Hematopoietic multipotent progenitor cell treated with erythropoietin and hydrocortisone succinate and interleukin-3 and kit ligand, for 6 days (in vitro differentiated cells): Measurements from ENCODE around the gene VEGFD.
A peak's percentile ranks its signal among the peaks of the same experiment; 100 is the strongest.
"Not testable (repeated sequence)": the region's sequence is repeated elsewhere in the genome, so short reads cannot be mapped to it uniquely, and the experiment has no call there.

Experiments
- DNase-seq: peaks from one replicate; pipeline ENCODE4 v3.0.0-alpha.2; 2015

Gene VEGFD

GRCh38 chrX:15356444-15356843, 27.8 kb downstream of the VEGFD start:
- DNase-seq: peak; percentile 2

GRCh38 chrX:15350329-15350996, 33.8 kb downstream of the VEGFD start:
- DNase-seq: peak; percentile 4

GRCh38 chrX:15349046-15349445, 35.2 kb downstream of the VEGFD start:
- peak; percentile 83 for DNase-seq

DNA sequence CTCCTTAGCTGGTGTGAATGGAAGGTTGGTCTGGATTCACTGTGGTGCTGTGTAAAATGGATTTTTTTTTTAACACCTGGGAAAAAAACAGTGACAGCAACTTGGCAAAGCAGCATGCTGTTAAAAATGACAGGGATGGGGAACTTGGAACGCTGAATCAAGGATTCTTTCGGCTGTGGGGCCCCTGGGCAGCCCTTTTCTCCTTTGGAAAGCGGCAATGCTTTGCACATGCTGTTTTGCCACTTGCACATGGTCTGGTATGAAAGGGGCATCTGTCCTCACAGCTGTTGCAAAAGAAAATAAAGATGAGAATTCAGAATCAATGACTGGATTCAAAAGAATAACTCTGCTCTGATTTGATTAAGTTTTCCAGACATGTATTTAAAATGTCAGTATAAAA, 38.2 kb downstream of the VEGFD start:
- no peak for DNase-seq

DNA sequence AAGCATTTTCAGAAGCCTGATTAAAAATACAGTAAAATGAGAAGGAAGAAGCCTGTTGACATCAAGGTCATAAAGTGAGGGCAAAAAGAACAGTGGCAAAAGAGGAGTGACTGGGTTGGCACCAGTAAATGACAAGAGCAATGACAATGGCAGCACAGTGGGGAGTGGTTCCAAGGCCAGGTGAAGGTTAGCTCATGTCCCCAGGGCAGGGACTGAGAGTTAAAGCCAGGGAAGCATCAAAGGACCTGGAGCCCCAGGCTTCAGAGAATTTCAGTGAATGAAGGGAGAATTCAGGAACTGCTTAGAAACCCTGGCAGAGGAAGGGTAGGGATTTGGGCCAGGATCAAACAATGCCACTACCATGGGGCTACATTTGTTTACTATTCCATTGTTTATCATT, 40.1 kb downstream of the VEGFD start:
- DNase-seq: no peak

- DNase-seq: no peak
Observed at GRCh38 chrX:15343075-15343476, 41.1 kb downstream of the VEGFD start.

DNA sequence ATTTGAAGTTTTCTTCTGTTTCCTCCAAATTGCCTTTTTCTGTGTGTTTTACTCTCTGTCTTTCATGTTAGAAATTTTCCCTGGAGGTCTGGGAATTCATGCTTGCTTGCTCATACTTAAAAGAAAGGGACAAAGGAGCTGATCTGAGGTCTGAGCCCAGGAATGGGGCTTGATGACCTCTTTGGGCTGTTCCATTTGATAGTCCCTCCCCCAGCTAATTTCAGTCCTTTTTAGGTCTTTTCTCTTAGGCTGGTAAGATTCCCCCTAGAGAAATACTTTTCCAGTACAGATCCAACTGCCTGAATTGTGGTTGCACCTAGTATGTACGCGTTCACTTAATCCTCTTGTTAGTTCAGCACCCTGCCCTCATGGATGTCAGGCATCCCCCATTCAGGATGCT, 43.3 kb downstream of the VEGFD start:
- no peak for DNase-seq

- peak; percentile 19 for DNase-seq
Observed at GRCh38 chrX:15336023-15336413, 48.2 kb downstream of the VEGFD start.

DNA sequence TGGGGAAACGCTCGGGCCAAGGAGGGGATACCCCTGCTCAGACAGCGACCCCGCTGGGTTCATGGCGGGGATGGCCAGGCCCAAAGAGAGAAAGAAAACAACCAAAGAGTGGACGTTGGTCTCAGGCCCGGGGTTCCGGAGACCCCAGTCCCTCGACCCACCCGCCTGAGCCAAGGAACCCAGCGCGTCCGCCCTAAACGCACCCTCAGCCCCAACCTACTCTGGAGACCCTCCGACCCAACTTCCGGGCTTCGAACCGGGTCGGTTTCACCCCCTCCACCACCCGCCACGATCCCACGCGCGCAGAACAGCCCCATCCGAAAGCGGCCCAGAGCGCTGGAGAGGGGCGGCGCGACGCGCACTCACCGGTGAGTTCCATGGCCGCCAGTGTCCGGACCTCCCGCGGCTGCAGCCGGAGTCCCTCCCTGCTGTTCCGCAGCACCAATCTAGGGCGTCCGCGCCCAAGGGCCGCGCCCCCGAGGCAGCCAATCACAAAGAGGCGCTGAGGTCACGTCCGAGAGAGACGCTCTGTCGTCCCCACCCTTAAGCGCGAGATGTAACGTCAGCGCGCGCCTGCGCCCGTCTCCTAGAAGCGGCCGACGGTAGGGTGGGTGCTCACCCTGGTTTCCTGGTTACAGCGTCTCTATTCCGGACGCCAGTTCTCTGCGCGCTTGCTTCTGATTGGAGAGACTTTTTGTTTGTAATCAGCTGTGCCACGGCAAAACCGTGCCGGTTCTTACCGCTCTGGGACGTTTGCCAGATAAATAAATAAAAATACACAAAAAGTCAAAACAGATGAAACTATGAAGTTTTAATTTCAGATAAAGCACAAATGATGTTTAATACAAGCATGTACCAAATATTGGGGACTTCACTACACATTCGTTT, 48.8 kb downstream of the VEGFD start, which contains the start of gene PIGA:
Gene PIGA, minus strand, starts transcription at position 389 of the 888 bp plus-strand sequence. CDS start 3,593 bp downstream, outside the sequence.
- peak; percentile 95 for DNase-seq

DNA sequence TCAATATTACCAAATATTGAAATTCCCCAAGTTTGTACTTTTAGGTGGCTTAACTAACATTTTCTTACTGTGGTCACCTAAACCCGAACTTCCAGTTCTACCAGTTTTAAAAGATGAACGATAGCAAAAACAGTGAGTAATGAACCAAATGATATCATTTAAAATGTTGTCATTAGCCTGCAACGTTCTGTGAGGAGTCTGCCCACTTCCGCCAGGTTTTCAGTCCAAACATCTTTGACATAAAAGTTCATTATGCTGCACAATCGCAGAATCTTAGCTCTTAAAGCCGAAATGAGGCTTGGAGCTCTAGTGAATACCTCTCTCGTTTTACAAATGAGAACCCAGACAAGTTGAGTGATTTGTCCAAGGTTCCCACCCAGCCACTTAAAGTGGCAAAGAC, 49.7 kb downstream of the VEGFD start:
- peak; percentile 14 for DNase-seq

DNA sequence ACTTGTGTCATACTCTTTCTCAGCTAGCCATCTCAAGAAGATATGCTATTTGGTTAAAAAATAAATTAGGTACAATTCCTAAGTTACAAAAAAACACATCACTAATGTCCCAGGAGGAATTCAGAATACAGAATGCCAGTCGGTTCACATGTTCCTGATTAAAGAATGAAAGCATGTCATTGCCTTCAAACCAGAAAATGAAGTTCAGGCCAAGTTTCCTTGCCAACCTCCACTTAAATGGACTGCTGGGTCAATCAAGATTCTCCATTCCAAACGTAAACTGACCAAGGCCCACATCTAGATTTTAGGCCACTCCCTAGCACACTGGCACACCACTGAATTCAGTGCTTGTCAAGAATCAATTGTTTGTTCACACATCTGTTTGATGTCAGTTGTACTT, 55.4 kb downstream of the VEGFD start:
- no peak for DNase-seq

GRCh38 chrX:15328131-15328530, 56.1 kb downstream of the VEGFD start:
- DNase-seq: no peak

- no peak for DNase-seq
Observed at GRCh38 chrX:15322472-15322871, 61.7 kb downstream of the VEGFD start.

- no peak for DNase-seq
Observed at GRCh38 chrX:15322072-15322471, 62.1 kb downstream of the VEGFD start.

- DNase-seq: peak; percentile 54
Observed at GRCh38 chrX:15321447-15321846, 62.8 kb downstream of the VEGFD start.

DNA sequence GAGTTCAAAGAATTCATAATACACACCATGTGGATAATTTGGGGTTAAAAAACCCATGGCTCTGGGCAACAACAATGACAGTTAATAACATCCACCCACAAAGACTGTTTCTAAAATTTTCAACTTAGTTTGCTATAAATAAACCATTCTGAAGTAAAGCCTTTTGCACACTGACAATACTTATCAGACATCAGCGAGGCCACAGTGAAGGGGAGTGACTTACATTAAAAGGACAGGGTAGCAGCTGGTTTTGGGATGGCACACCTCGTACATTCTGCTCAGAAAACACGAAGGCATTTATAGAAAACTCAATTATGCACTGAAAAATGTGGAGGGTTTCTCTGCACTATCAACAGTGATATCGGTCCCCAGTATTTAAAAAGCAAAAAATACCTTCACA, 63.9 kb downstream of the VEGFD start:
- no peak for DNase-seq

GRCh38 chrX:15319075-15319474, 65.1 kb downstream of the VEGFD start:
- DNase-seq: no peak

DNA sequence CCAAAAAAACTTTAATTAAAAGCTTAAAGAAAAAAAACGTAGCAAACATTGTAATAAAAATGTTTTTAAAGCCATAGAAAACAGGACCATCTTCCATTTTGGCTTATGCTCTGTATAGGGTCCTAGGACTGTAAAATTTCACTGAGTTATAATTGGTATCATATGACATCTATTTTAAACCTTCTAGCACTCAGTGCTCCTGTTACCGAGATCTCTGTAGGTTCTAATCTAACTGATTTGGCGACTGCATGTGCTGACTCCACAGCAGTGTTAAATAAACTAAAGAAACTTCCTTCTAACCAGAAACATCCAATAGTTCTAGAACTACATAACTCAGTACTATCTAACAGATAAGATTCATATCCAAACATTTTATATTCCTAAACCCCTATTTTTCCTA, 68.7 kb downstream of the VEGFD start, which contains the start of gene ASB11:
Gene ASB11, minus strand, starts transcription at position 132 of the 400 bp plus-strand sequence. Its CDS starts 35 bp downstream, at position 97.
- DNase-seq: no peak

- DNase-seq: no peak
Observed at GRCh38 chrX:15314472-15314871, 69.7 kb downstream of the VEGFD start.

DNA sequence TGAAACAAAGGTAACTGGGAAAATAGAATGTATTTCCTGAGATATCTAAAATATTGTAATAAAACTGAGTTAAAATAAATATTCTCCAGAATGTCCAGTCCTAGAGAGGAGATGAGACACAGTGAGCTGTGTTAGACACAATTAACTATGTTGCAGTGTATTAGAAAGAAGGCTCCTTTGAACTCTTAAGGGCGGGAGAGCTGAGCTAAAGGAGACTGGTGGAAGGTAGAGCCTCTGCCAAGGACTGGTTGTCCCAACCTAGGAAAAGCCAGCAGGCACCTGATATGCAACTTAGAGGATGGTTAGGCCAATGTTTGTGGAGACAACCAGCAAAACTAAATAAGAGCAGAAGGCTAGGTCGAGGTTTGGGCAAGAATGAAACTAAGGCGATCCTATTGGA, 73.1 kb downstream of the VEGFD start:
- no peak for DNase-seq

DNA sequence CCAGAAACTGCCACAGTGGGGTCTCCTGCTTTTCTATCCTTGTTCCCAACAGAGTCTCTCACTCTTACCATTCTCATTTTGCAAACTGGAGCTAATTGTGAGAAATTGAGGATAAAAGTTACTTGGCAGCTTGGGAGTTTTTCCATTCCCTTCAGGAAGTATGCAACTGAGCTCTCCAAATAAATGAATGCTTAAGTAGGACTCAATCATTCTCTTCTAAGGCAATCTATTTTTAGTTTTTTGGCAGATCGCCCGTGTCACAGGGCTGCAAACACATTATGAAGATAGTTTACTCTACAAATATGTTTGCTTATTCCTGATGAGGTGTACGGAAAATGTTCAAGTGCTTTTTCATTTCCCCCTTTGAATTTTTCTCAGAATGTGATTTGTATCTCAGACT, 74.1 kb downstream of the VEGFD start:
- peak; percentile 26 for DNase-seq

DNA sequence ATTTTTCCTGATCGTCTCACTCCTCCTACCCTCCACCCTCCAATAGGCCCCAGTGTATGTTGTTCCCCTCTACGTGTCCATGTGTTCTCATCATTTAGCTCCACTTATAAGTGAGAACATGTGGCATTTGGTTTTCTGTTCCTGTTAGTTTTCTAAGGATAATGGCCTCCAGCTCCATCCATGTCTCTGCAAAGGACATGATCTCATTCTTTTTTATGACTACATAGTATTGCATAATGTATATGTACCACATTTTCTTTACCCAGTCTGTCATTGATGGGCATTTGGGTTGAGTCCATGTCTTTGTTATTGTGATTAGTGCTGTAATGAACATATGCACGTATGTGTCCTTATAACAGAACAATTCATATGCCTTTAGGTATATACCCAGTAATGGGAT, 78.3 kb downstream of the VEGFD start:
- DNase-seq: not testable (repeated sequence)

DNA sequence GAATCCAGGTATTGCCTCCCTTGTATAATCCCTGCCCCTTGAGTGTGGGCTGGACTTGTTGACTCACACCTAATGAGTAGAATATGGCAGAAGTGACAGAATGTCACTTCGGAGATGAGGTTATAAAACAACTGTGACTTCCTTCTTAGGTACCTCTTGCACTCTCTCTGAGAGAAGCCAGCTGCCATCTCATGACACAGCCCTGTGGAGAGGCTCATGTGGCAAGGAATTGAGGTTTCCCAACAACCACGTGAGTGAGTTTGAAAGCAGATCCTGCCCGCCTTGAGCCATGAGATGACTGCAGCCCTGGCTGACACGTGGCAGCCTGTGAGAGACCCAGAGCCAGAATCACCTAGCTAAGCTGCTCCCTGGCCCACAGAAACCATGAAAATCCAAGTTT, 82.3 kb downstream of the VEGFD start:
- DNase-seq: peak; percentile 43
